NT2/D1 (cell line): ENCODE results near the gene PRKG1.
"Not testable (repeated sequence)": the region's sequence is repeated elsewhere in the genome, so short reads cannot be mapped to it uniquely, and the experiment has no call there.

ENCODE experiments used
- DNase-seq: peaks from one replicate; pipeline ENCODE4 v3.0.0-alpha.2; 2011; ENCODE audit warnings: low read depth, low spot score
- H3K27me3 ChIP-seq: 2 replicates; pipeline ENCODE4 v1.6.0; 2011; ENCODE audit warnings: mild to moderate bottlenecking; ENCODE audit not compliant: insufficient read length, insufficient read depth
- H3K36me3 ChIP-seq: 2 replicates; pipeline ENCODE4 v1.6.1; 2011; ENCODE audit warnings: mild to moderate bottlenecking, low read length, mixed read lengths; ENCODE audit not compliant: insufficient read depth, insufficient read length
- H3K4me1 ChIP-seq: 2 replicates; pipeline ENCODE4 v1.5.1; 2011; ENCODE audit not compliant: insufficient read depth, insufficient read length
- H3K4me3 ChIP-seq: 2 replicates; pipeline ENCODE4 v1.5.1; 2011; ENCODE audit warnings: low read depth; ENCODE audit not compliant: insufficient read length
- H3K9ac ChIP-seq: 2 replicates; pipeline ENCODE4 v1.6.0; 2011; ENCODE audit warnings: low read depth; ENCODE audit not compliant: insufficient read length
- H3K9me3 ChIP-seq: 2 replicates; pipeline ENCODE4 v1.5.1; 2011; ENCODE audit warnings: mild to moderate bottlenecking, low read length; ENCODE audit not compliant: insufficient read depth
- SUZ12 ChIP-seq: IDR thresholded peaks from 2 replicates; pipeline ENCODE4 v1.6.1; 2011; ENCODE audit not compliant: insufficient read length, insufficient read depth; ENCODE audit errors: extremely low read depth
- YY1 ChIP-seq: IDR thresholded peaks from 2 replicates; pipeline ENCODE4 v1.6.1; 2011; ENCODE audit not compliant: insufficient read length, insufficient read depth
- ZNF274 ChIP-seq: IDR thresholded peaks from 2 replicates; pipeline ENCODE4 v1.6.1; 2011; ENCODE audit warnings: mild to moderate bottlenecking, low read depth, low read length

Gene PRKG1

GRCh38 chr10:51447119-51447518 is 372.8 kb downstream of the PRKG1 start:
- no peaks in the 10 kb centered on the region for H3K4me1 ChIP-seq

GRCh38 chr10:51455762-51456161 is 381.5 kb downstream of the PRKG1 start:
- not testable (repeated sequence) for H3K27me3 ChIP-seq, DNase-seq, H3K9ac ChIP-seq, H3K4me3 ChIP-seq, H3K9me3 ChIP-seq, H3K36me3 ChIP-seq, H3K4me1 ChIP-seq

More at GRCh38 chr10:51447119-51447518, 372.8 kb downstream of the PRKG1 start:
- no peak for DNase-seq
- Histone ChIP-seq H3K9me3 (no peaks in the 10 kb centered on the region), H3K4me3 (no peak overlapping the region), H3K9ac (no peak overlapping the region), H3K27me3 (no peaks in the 10 kb centered on the region), H3K36me3 (no peaks in the 10 kb centered on the region)
- TF ChIP-seq YY1 (no peak), ZNF274 (no peak), SUZ12 (no peak)

DNA sequence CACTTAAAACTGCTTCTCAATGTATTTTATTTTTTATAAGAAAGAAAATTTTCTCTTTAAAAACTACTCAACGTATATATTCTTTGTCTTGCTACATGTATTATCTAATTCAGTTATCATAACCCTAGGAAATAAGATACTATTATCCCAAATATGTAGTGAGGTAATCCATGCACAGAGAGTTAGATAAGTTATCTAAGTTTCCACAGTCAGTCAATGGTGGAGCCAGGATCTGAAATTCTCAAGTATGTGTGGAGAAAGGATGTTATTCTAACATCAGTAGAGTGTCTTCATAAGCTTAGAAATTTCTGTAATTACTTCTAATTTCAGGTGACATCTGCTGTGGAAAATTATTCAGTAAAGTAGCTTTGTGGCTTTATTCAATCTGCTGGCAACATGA is 385.2 kb downstream of the PRKG1 start:
- no peaks in the 10 kb centered on the region for H3K27me3 ChIP-seq

GRCh38 chr10:51462076-51462779 is 387.9 kb downstream of the PRKG1 start:
- H3K4me3 ChIP-seq, result no peak overlapping the region
- DNase-seq, result no peak

More for the DNA sequence above, 385.2 kb downstream of the PRKG1 start:
- H3K9me3 ChIP-seq, result peaks cover 7% of the 10 kb centered on the region; the same call in 1 of the 2 replicates
- H3K36me3 ChIP-seq, result no peaks in the 10 kb centered on the region
- TF ChIP-seq YY1, result no peak
- no peak for TF ChIP-seq ZNF274
- TF ChIP-seq SUZ12, result no peak
- no peak overlapping the region for H3K9ac ChIP-seq
- no peak for DNase-seq
- no peak overlapping the region for H3K4me3 ChIP-seq
- no peaks in the 10 kb centered on the region for H3K4me1 ChIP-seq

GRCh38 chr10:51468424-51468823 is 394.1 kb downstream of the PRKG1 start:
- TF ChIP-seq SUZ12, result no peak
- no peak for TF ChIP-seq YY1
- no peak for TF ChIP-seq ZNF274
- H3K9me3 ChIP-seq, result no peaks in the 10 kb centered on the region
- no peaks in the 10 kb centered on the region for H3K36me3 ChIP-seq
- no peak overlapping the region for H3K9ac ChIP-seq
- DNase-seq, result no peak
- no peak overlapping the region for H3K4me3 ChIP-seq
- no peaks in the 10 kb centered on the region for H3K27me3 ChIP-seq
- H3K4me1 ChIP-seq, result no peaks in the 10 kb centered on the region

More at GRCh38 chr10:51462076-51462779, 387.9 kb downstream of the PRKG1 start:
- Histone ChIP-seq H3K27me3 (no peaks in the 10 kb centered on the region), H3K9me3 (no peaks in the 10 kb centered on the region), H3K9ac (no peak overlapping the region), H3K36me3 (no peaks in the 10 kb centered on the region), H3K4me1 (no peaks in the 10 kb centered on the region)
- TF ChIP-seq ZNF274, result no peak
- no peak for TF ChIP-seq SUZ12
- no peak for TF ChIP-seq YY1

GRCh38 chr10:51469686-51470085 is 395.4 kb downstream of the PRKG1 start:
- no peaks in the 10 kb centered on the region for H3K4me1 ChIP-seq
- no peak overlapping the region for H3K9ac ChIP-seq
- no peak for DNase-seq
- H3K36me3 ChIP-seq, result no peaks in the 10 kb centered on the region
- TF ChIP-seq ZNF274 (no peak), SUZ12 (no peak), YY1 (no peak)
- H3K4me3 ChIP-seq, result no peak overlapping the region
- no peaks in the 10 kb centered on the region for H3K27me3 ChIP-seq
- H3K9me3 ChIP-seq, result no peaks in the 10 kb centered on the region

- no peak for TF ChIP-seq YY1
- no peak for TF ChIP-seq SUZ12
- TF ChIP-seq ZNF274, result no peak
- no peak overlapping the region for H3K9ac ChIP-seq
- DNase-seq, result no peak
- no peaks in the 10 kb centered on the region for H3K27me3 ChIP-seq
- no peaks in the 10 kb centered on the region for H3K4me1 ChIP-seq
- no peaks in the 10 kb centered on the region for H3K36me3 ChIP-seq
- no peaks in the 10 kb centered on the region for H3K9me3 ChIP-seq
- H3K4me3 ChIP-seq, result no peak overlapping the region
Observed at GRCh38 chr10:51471271-51471670, 397.0 kb downstream of the PRKG1 start.

- no peak for DNase-seq
- Histone ChIP-seq H3K9me3 (no peaks in the 10 kb centered on the region), H3K4me3 (no peak overlapping the region), H3K4me1 (no peaks in the 10 kb centered on the region), H3K36me3 (no peaks in the 10 kb centered on the region), H3K27me3 (no peaks in the 10 kb centered on the region), H3K9ac (no peak overlapping the region)
- TF ChIP-seq SUZ12 (no peak), ZNF274 (no peak), YY1 (no peak)
Observed at GRCh38 chr10:51472154-51472553, 397.9 kb downstream of the PRKG1 start.
